Activated T-helper 17 cell treated with anti-CD3 and anti-CD28 coated beads, Interleukin-2, amount 50 U/mL, for 72 hours (primary cell): ENCODE measurements around the gene REC114. TPM values are rescaled to one million over a fixed set of nuclear protein-coding genes. Genes with fewer than 3 reads are reported as not detected.

Experiments used
- ATAC-seq: fragments of 150-1000 bp; cut with Tn5 transposase; replicated peaks from 2 replicates; pipeline ENCODE4 v1.10.0; 2021; ENCODE audit warnings: mild to moderate bottlenecking, moderate library complexity
- H3K27ac Mint-ChIP-seq: one replicate; pipeline ENCODE4 v1.8.0; 2022; ENCODE audit warnings: mixed read lengths
- H3K27me3 Mint-ChIP-seq: one replicate; pipeline ENCODE4 v1.8.0; 2022; ENCODE audit warnings: mixed read lengths
- H3K36me3 Mint-ChIP-seq: one replicate; pipeline ENCODE4 v1.8.0; 2022; ENCODE audit warnings: low read depth, mild to moderate bottlenecking, mixed read lengths
- H3K4me1 Mint-ChIP-seq: one replicate; pipeline ENCODE4 v1.8.0; 2022; ENCODE audit warnings: mixed read lengths
- H3K4me3 Mint-ChIP-seq: one replicate; pipeline ENCODE4 v1.8.0; 2022; ENCODE audit warnings: mild to moderate bottlenecking, mixed read lengths
- H3K9me3 Mint-ChIP-seq: one replicate; pipeline ENCODE4 v1.8.0; 2022; ENCODE audit warnings: mixed read lengths
- total RNA-seq, 2 donors: library from RNA; stranded (reverse); gene quantifications; one replicate each; pipeline ENCODE4 v1.2.3, GENCODE V29; 2022

Gene REC114
- total RNA-seq, 2 donors from 2014 or later, result not detected

DNA sequence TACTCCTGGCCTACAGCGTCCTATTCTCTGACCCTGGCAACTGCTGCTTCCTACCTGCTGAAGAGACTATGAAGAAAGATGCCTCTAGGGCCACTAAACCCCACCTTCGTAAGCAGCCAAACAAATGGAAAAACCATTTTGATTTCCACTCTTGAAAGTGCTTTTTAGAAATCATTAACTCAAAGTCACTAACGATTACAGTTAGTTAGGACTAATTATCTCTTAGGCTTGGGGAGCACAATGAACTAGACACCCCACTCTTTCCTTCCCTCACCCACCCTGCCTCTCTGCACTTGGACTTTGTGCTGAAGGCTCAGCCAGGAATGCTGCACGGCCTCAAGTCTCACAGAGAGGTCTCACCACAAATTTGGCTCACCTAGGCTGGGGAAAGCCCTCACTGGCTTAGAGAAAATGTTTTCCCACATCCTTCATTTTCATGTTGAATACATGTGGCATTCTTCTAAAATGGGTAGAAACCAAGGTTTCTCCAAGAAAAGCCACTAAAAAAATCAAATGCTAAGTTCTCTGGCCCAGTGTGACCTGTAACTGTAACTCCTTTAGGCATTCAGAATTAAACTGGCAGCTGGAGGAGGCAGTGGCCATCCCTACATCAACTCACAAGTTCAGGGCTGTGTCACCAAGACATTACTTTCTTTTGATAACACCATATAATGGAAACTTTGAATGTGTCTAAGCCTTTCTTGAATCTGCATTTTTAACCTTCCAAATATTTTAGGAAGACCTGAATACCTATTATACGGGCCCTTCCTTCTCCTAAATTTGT lies 143.1 kb downstream of the REC114 start:
- Mint-ChIP-seq H3K9me3 (no peaks in the 10 kb centered on the region), H3K4me1 (peaks cover 35% of the 10 kb centered on the region), H3K27me3 (no peaks in the 10 kb centered on the region), H3K36me3 (peaks cover 100% of the 10 kb centered on the region), H3K4me3 (peak overlapping the region; percentile 16), H3K27ac (peak overlapping the region; percentile 42)
- peak; percentile 65 for ATAC-seq

DNA sequence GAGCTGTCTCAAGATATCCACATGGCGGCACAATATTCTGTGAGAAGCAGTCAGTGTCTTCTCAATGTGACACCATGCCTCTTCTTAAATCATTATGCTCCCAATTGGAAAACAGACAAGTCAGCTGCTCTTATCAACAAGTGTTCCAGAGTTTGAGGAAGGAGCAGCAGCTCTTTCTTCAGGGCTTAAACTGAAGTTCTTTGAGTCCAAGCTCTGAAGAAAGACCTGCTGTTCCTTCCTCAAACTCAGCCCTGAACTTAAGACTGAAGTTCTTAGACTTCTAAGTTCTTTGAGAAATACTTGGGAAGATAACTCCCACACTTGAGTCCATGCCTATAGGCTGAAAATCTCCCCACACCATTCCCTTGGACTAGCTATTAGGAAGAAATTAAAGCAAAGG lies 146.8 kb downstream of the REC114 start:
- H3K9me3 Mint-ChIP-seq, result no peaks in the 10 kb centered on the region
- H3K36me3 Mint-ChIP-seq, result peaks cover 85% of the 10 kb centered on the region
- no peak for ATAC-seq
- H3K27me3 Mint-ChIP-seq, result no peaks in the 10 kb centered on the region
- H3K27ac Mint-ChIP-seq, result no peak overlapping the region
- no peak overlapping the region for H3K4me3 Mint-ChIP-seq
- peaks cover 29% of the 10 kb centered on the region for H3K4me1 Mint-ChIP-seq

DNA sequence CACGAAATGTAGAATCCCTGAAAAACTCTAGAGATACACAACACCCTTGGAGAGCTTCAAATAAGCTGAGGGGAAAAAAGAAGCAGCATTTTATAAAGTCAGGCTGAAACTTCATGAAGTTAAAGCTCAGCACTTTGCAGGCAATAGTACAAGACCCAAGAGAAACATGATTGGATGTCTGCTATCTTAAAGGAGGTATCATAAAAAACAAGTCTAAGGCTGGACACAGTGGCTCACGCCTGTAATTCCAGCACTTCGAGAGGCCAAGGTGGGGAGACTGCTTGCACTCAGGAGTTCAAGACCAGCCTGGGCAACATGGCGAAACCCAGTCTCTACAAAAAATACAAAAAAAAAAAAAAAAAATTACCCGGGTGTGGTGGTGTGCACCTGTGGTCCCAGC lies 147.3 kb downstream of the REC114 start:
- peaks cover 83% of the 10 kb centered on the region for H3K36me3 Mint-ChIP-seq
- no peaks in the 10 kb centered on the region for H3K27me3 Mint-ChIP-seq
- no peak overlapping the region for H3K27ac Mint-ChIP-seq
- ATAC-seq, result no peak
- H3K9me3 Mint-ChIP-seq, result no peaks in the 10 kb centered on the region
- H3K4me3 Mint-ChIP-seq, result no peak overlapping the region
- peaks cover 27% of the 10 kb centered on the region for H3K4me1 Mint-ChIP-seq

DNA sequence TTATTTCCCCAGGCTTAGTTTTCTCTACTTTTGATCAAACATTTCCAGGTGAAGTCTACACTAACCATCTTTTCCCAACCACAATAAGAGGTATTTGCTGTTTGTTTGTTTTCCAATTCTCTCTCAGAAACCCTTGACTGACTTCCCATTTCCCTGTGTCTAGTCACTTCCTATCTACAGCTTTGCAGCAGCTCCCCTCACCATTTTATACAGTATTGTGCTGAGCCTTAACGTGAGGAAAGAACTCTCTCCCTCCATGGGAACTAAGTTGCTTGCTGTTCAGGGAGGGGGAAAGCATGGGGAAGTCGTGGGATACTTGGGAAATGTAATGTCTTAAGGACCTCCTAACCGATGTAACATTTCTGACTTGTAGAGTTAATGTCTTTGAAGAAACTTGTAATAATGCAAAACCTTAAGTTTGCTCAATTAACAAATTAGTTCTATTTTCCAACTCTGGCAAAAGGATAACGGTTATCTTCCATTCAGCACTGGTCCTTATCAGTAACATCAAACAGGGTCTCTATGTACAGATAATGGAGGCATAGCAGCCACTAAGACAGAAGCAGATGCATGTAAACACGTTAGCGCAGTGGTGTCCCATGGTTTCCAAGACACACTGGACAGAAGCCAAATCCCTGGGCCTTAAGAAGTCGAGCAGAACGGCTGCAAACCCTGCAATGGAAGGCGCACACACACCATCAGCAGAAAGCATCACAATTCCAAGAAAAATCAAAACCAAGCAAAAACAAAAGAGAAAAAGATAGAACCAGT lies 150.5 kb downstream of the REC114 start:
- peaks cover 64% of the 10 kb centered on the region for H3K36me3 Mint-ChIP-seq
- no peaks in the 10 kb centered on the region for H3K27me3 Mint-ChIP-seq
- H3K4me3 Mint-ChIP-seq, result no peak overlapping the region
- no peak overlapping the region for H3K27ac Mint-ChIP-seq
- no peak for ATAC-seq
- H3K9me3 Mint-ChIP-seq, result no peaks in the 10 kb centered on the region
- H3K4me1 Mint-ChIP-seq, result peaks cover 15% of the 10 kb centered on the region

DNA sequence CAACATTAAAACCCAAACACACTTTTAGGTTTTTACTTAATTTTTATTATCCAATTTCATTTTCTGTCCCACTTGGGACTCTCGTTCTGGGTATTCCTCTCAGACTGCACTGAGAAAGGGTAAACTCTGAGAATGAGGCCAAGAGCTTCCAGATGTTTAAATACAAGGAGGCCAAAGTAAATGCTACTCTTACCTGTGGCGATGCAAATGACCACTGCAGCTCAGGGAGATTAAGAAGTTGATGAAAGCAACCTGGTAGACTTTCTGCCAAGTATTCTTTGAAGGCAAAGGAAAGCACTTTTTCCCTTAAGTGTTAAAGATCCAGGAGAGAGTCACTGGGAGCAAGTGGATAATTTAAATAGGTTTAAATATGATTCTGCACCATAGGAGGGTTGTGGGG lies 151.1 kb downstream of the REC114 start:
- no peak overlapping the region for H3K4me3 Mint-ChIP-seq
- ATAC-seq, result no peak
- H3K27me3 Mint-ChIP-seq, result no peaks in the 10 kb centered on the region
- H3K9me3 Mint-ChIP-seq, result no peaks in the 10 kb centered on the region
- H3K27ac Mint-ChIP-seq, result no peak overlapping the region
- peaks cover 58% of the 10 kb centered on the region for H3K36me3 Mint-ChIP-seq
- H3K4me1 Mint-ChIP-seq, result peaks cover 12% of the 10 kb centered on the region

DNA sequence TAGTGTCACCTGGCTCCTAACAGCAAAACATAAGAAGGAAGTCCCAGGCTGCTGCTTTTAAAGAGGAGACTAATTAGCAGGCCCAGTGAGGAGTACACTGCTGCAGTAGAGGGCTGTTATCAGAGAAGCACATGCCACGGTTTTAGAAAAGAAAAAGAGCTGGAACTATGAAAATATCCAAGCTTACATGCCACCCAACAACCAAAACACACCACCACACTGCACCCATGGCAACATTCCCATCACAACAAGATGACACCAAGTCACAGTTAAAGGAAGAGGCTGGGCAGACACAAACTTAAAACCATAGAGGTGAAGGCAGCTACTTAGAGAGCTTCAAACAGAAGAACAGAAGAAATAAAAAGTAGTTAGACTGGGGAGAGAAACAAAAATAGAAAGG lies 153.2 kb downstream of the REC114 start:
- Mint-ChIP-seq H3K9me3 (no peaks in the 10 kb centered on the region), H3K4me3 (no peak overlapping the region), H3K36me3 (peaks cover 37% of the 10 kb centered on the region), H3K27me3 (no peaks in the 10 kb centered on the region), H3K4me1 (peaks cover 12% of the 10 kb centered on the region), H3K27ac (peak overlapping the region; percentile 44)
- ATAC-seq, result no peak

DNA sequence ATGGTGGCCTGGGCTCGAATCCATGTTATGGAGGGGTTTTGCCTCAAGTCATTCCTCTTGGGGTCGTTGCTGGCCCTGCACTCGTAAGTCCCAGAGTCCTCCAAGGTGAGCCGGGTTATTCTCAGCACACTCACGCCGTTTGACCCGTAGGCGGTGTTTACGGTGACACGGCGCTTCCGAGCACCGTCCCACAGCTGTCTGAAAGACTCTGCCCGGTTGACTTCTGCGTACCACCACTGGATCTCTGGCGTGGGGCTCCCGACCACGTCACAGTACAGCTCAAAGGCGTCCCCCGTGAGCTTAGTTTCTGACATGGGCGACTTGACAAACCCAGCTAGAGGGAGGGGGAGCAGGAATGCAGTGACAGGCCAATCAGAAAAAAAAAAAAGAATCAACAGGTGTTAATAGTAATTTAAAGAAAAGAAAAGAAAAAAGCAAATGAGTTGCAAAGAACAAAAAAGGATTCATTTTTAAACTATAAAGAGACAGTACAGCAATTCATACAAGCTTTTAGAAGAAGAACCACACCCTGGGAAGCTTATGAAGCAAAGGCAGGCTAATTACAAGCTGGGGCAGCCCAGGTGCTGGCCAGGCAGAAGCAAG lies 154.2 kb downstream of the REC114 start:
- H3K36me3 Mint-ChIP-seq, result peaks cover 27% of the 10 kb centered on the region
- H3K4me1 Mint-ChIP-seq, result peaks cover 12% of the 10 kb centered on the region
- no peak overlapping the region for H3K4me3 Mint-ChIP-seq
- H3K27me3 Mint-ChIP-seq, result no peaks in the 10 kb centered on the region
- H3K9me3 Mint-ChIP-seq, result no peaks in the 10 kb centered on the region
- ATAC-seq, result no peak
- H3K27ac Mint-ChIP-seq, result no peak overlapping the region

DNA sequence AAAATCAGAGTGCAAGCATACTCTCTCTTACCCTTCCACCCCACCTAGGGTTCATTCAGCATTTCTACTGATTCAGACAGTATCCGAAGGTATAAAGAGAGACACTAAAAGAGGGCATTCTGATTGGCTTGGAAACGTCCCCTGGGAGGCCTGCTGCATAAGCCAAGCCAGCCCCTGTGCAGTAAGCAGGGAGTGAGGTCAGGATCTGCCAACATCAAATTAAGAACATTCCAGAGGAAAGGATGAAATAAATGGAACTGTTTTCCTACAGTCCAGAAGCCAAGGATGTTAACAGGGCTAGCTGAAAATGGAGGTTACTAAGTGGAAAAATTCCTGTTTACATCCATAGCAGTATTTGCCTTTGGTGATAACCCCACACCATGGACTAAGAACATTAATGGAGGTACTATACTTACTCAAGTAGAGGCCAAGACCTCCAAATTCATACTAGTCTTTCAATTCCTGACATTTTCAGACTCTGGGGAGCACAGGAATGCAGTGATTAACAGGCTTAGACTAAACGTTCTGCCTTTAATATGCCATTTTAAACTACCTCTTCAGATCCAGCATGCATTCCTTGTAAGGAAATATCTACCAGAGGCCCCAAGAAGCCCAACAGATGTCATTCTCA lies 155.7 kb downstream of the REC114 start:
- H3K27ac Mint-ChIP-seq, result no peak overlapping the region
- no peak for ATAC-seq
- H3K4me3 Mint-ChIP-seq, result no peak overlapping the region
- H3K27me3 Mint-ChIP-seq, result no peaks in the 10 kb centered on the region
- peaks cover 10% of the 10 kb centered on the region for H3K4me1 Mint-ChIP-seq
- H3K9me3 Mint-ChIP-seq, result no peaks in the 10 kb centered on the region
- peaks cover 30% of the 10 kb centered on the region for H3K36me3 Mint-ChIP-seq

DNA sequence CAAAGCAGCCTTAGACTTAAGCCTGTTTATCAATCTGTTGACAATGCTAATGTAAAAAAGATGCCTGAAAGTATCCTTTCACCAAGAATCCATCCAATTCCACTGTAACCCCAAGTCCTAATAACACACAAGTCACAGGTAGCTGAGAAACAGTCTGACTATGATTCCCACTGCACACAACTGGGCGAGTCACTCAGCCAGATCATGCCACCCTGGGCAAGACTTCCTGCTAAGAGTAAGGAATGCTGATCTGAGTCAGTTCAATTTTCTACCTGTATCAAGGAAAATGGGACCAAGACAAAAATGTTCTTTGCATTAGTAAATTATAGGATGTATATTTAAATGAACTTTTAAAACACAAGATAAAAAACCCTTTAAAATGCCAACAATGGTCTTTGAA lies 157.0 kb downstream of the REC114 start:
- H3K27ac Mint-ChIP-seq, result no peak overlapping the region
- peaks cover 30% of the 10 kb centered on the region for H3K36me3 Mint-ChIP-seq
- H3K4me3 Mint-ChIP-seq, result no peak overlapping the region
- ATAC-seq, result no peak
- peaks cover 6% of the 10 kb centered on the region for H3K4me1 Mint-ChIP-seq
- H3K9me3 Mint-ChIP-seq, result no peaks in the 10 kb centered on the region
- H3K27me3 Mint-ChIP-seq, result no peaks in the 10 kb centered on the region

DNA sequence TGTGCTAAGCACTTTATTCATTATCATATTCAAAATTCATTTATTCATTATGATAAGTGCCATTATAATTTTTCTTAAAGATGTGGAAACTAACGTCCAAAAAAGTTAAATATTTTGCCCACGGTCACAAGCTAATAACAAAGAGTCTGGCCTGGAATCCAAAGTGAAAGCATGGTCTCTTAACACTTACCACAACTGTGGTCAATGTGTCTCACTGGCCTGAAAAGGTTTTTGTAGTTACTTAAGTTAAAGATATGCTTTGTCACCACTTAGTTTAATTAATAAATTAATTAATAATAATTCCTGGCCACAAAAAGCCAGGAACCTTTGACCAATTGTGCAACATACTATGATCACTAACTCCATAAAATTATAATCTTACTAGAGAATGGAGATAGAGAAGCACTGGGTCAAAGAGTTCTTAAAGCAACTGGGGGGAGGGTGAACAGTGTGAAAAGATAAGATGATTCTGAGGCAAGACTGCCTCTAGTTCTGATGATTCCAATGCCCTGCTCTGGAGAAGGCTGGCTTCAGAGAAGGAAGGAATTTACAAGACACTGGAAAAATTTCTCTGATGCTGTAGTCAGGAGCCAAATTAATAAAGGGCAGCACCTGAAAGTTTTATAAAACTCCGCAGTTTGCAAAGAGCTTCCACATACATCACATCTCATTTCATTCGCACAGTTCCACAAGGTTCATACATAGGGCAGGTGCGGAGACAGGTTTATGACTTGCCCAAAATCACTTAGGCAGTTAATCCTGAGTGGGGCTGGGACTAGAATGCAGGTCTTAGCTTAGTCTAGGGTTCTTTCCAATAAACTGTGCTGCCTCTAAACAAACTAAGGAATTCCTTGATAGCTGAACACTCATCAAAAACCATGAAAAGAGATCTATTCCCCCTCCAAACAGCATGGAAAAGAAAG lies 157.7 kb downstream of the REC114 start:
- no peak for ATAC-seq
- peaks cover 30% of the 10 kb centered on the region for H3K36me3 Mint-ChIP-seq
- H3K4me1 Mint-ChIP-seq, result peaks cover 6% of the 10 kb centered on the region
- no peaks in the 10 kb centered on the region for H3K27me3 Mint-ChIP-seq
- no peaks in the 10 kb centered on the region for H3K9me3 Mint-ChIP-seq
- no peak overlapping the region for H3K27ac Mint-ChIP-seq
- no peak overlapping the region for H3K4me3 Mint-ChIP-seq

DNA sequence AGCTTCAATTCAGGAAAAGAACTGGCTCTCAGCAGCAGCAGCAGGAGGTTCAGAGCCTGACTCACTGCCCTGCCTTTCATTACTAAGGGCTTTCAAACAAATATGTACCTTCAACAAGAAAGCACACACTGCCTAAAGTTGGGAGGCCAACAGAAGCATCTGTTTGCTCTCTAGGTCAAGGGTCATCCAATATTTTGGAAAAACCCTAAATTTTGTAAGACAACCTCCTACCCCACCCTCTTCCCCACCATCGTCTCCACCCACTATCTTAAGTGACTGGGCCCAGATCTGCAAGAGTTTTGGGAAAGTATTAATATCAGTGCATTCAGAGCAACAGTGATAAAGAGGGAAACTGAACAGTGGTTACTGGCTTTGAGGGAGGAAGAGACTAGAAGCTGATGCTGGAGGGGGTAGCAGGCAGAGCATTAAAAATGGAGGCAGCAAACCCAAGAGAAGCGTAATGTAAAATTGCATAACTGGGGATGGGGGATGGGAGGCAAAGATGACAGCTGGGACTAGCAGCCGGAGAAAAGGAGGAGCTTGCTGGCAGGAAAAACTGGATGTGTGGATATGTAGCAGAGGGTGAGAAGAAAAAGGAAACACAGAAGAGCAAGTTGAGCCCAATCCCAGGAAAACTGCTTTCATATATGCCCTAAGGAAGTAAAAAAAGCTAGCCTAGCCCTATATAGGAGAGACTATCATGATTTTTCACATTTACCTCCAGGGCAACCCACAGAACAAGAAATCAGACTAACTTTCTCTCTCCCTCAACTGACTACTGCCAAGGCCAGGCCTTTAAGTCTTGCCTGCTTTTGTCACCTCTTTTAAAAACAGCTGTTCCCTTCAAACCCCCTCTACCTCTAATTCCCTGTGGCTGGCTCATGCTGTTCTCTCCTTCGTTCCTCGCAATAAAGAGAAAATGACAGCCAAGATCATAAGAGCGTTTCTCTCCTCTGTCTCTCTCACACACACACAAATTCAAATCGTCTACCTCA lies 158.8 kb downstream of the REC114 start:
- no peaks in the 10 kb centered on the region for H3K27me3 Mint-ChIP-seq
- no peak for ATAC-seq
- peaks cover 22% of the 10 kb centered on the region for H3K36me3 Mint-ChIP-seq
- H3K9me3 Mint-ChIP-seq, result no peaks in the 10 kb centered on the region
- peaks cover under 1% of the 10 kb centered on the region for H3K4me1 Mint-ChIP-seq
- H3K27ac Mint-ChIP-seq, result no peak overlapping the region
- no peak overlapping the region for H3K4me3 Mint-ChIP-seq

DNA sequence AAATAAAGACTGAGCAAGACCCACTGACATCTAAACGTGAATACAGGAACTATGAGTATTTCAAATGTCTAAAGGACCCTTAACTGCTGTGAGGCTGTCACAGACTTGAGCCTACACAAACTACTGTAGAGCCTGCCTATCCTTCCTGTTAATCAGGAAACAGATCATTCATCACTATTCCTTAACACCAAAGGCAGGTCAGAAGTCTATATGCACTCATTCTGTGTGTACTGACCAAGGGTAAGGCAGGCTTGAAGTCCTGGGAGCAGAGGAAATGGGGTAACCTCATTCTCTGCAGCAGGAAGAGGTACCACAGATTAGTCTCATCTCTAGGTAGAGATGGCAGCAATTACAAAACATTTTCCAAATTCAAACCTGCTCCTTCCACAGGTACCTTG lies 159.5 kb downstream of the REC114 start:
- H3K4me3 Mint-ChIP-seq, result no peak overlapping the region
- no peaks in the 10 kb centered on the region for H3K27me3 Mint-ChIP-seq
- peaks cover 24% of the 10 kb centered on the region for H3K36me3 Mint-ChIP-seq
- no peaks in the 10 kb centered on the region for H3K9me3 Mint-ChIP-seq
- no peak overlapping the region for H3K27ac Mint-ChIP-seq
- no peak for ATAC-seq
- H3K4me1 Mint-ChIP-seq, result peaks cover 8% of the 10 kb centered on the region

DNA sequence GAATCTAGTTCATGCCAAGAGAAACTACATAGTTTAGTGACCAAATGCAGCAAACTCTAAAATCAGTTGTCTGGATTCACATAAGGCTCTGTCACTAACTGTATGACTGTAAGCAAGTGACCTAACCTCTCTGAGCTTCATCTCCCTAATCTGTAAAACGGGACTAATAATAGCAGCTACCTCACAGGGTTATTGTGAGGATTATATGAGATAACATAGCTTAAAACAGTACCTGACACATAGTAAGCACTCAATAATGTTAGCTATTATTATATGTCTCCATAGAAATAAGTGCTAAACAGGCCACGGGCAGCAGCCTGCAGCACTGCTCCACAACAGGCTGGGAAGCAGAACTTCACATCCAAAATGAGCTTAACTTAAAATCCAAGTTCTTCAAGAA lies 160.0 kb downstream of the REC114 start:
- ATAC-seq, result no peak
- Mint-ChIP-seq H3K9me3 (no peaks in the 10 kb centered on the region), H3K4me1 (peaks cover 11% of the 10 kb centered on the region), H3K36me3 (peaks cover 24% of the 10 kb centered on the region), H3K27ac (peak overlapping the region; percentile 32), H3K4me3 (no peak overlapping the region), H3K27me3 (no peaks in the 10 kb centered on the region)
